Measurements from ENCODE around the gene POLK.

The POLK gene

DNA sequence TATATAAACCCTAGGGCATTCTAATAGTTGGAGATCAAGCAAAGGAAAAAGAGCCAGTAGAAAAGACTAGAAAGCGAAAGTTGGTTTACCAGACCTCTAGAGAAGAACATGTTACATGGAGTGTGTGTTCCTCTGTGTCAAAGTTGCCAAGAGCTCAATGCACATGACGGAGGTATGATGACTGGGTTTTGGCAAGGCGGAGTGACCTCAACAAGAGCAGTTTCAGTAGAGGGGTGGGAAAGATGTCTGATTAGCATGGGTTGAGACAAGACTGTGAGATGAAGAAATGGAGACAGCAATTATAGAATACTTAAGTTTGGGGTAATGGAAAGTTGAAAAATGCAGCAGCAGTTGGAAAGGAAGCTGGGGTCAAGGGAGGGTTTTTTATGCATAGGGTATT, 101.2 kb downstream of the POLK start:
- TF ChIP-seq EZH2 (optimal IDR thresholded peaks at IDR 0.05; ENCODE audit: low read depth, low read length) (no peak), EZH2phosphoT487 (IDR thresholded peaks at IDR 0.05; ENCODE audit: low read length) (no peak)
- TF ChIP-seq, protein P1, sequence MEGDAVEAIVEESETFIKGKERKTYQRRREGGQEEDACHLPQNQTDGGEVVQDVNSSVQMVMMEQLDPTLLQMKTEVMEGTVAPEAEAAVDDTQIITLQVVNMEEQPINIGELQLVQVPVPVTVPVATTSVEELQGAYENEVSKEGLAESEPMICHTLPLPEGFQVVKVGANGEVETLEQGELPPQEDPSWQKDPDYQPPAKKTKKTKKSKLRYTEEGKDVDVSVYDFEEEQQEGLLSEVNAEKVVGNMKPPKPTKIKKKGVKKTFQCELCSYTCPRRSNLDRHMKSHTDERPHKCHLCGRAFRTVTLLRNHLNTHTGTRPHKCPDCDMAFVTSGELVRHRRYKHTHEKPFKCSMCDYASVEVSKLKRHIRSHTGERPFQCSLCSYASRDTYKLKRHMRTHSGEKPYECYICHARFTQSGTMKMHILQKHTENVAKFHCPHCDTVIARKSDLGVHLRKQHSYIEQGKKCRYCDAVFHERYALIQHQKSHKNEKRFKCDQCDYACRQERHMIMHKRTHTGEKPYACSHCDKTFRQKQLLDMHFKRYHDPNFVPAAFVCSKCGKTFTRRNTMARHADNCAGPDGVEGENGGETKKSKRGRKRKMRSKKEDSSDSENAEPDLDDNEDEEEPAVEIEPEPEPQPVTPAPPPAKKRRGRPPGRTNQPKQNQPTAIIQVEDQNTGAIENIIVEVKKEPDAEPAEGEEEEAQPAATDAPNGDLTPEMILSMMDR (IDR thresholded peaks at IDR 0.05; ENCODE audit: low read length), result no peak
- Histone ChIP-seq H3F3A (ENCODE audit: insufficient read depth, low read length) (no peaks in the 10 kb centered on the region), H3K27ac (ENCODE audit: low read length) (no peak overlapping the region), H3K36me3 (replicated peaks; ENCODE audit: insufficient read depth, low read length) (no peaks in the 10 kb centered on the region), H2AFZ (ENCODE audit: low read length) (no peak overlapping the region), H3K79me2 (ENCODE audit: low read length) (no peaks in the 10 kb centered on the region), H3K27me3 (replicated peaks; ENCODE audit: insufficient read depth, low read length) (no peaks in the 10 kb centered on the region), H3K4me3 (ENCODE audit: low read length) (no peak overlapping the region), H3K9me2 (replicated peaks; ENCODE audit: insufficient read depth, low read length) (no peaks in the 10 kb centered on the region), H3K4me2 (ENCODE audit: low read depth, low read length) (no peak overlapping the region), H3K9me3 (replicated peaks; ENCODE audit: insufficient read depth, low read length) (no peaks in the 10 kb centered on the region), H4K20me1 (ENCODE audit: insufficient read depth, low read length) (no peaks in the 10 kb centered on the region), H3K9ac (ENCODE audit: low read length) (no peak overlapping the region), H3K4me1 (ENCODE audit: low read length) (no peaks in the 10 kb centered on the region)
- DNase-seq, result no peak

DNA sequence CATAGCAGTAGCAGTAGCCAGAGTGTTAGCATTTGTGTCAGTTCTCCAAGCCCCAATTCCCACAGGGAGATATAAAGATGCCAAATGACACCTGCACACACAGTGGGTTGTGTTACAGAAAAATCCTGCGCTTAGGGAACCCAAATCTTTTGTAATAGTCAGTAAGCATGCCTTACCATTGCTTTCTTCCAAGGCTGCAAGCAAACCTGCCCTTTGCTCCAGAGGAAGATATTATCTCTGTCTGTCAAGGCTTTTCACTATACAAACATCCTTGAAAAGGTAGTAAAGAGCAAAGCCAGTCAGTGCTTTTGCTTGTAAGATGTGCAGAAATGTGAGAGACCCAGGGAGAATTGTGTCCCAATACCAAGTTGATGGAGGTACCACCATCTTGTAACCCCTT, 102.5 kb downstream of the POLK start:
- DNase-seq, result no peak
- H3K27ac ChIP-seq (ENCODE audit: low read length), result no peak overlapping the region
- H2AFZ ChIP-seq (ENCODE audit: low read length), result no peak overlapping the region
- no peak overlapping the region for H3K4me2 ChIP-seq (ENCODE audit: low read depth, low read length)
- no peak overlapping the region for H3K4me3 ChIP-seq (ENCODE audit: low read length)
- H3K79me2 ChIP-seq (ENCODE audit: low read length), result no peaks in the 10 kb centered on the region
- no peaks in the 10 kb centered on the region for H4K20me1 ChIP-seq (ENCODE audit: insufficient read depth, low read length)
- no peak overlapping the region for H3K9ac ChIP-seq (ENCODE audit: low read length)
- no peaks in the 10 kb centered on the region for H3K36me3 ChIP-seq (replicated peaks; ENCODE audit: insufficient read depth, low read length)
- no peaks in the 10 kb centered on the region for H3K9me2 ChIP-seq (replicated peaks; ENCODE audit: insufficient read depth, low read length)
- TF ChIP-seq EZH2 (optimal IDR thresholded peaks at IDR 0.05; ENCODE audit: low read depth, low read length) (no peak), EZH2phosphoT487 (IDR thresholded peaks at IDR 0.05; ENCODE audit: low read length) (no peak)
- TF ChIP-seq, protein P1 (IDR thresholded peaks at IDR 0.05; ENCODE audit: low read length), result no peak
- no peaks in the 10 kb centered on the region for H3K4me1 ChIP-seq (ENCODE audit: low read length)
- H3K27me3 ChIP-seq (replicated peaks; ENCODE audit: insufficient read depth, low read length), result no peaks in the 10 kb centered on the region
- no peaks in the 10 kb centered on the region for H3F3A ChIP-seq (ENCODE audit: insufficient read depth, low read length)
- no peaks in the 10 kb centered on the region for H3K9me3 ChIP-seq (replicated peaks; ENCODE audit: insufficient read depth, low read length)

DNA sequence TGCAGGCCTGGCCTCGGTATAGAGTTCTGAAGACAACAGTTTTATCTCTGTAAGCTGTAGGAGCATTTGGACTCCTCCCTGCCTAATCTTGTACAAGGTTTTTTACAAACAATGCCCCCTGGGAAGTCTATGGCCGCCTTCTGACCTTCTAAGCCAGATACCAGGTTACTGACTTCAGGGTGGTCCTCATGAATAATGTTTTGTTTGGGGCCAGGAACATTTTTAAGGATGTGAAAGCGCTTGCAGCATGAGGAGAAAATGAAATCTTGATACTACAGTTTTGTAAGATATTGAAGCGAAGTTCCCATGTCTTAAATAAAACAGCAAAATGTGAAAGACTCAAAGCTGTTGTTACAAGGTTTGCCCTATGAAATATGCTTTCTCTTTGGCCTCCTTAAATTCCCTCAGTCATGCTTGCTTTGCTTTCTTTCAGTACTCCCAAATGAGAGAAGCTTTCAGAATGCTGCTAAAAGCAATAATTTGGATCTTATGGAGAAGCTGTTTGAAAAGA, 104.7 kb downstream of the POLK start:
- Histone ChIP-seq H3F3A (ENCODE audit: insufficient read depth, low read length) (no peaks in the 10 kb centered on the region), H3K4me1 (ENCODE audit: low read length) (no peaks in the 10 kb centered on the region), H3K27me3 (replicated peaks; ENCODE audit: insufficient read depth, low read length) (no peaks in the 10 kb centered on the region), H2AFZ (ENCODE audit: low read length) (no peak overlapping the region), H4K20me1 (ENCODE audit: insufficient read depth, low read length) (no peaks in the 10 kb centered on the region), H3K79me2 (ENCODE audit: low read length) (no peaks in the 10 kb centered on the region), H3K9me2 (replicated peaks; ENCODE audit: insufficient read depth, low read length) (no peaks in the 10 kb centered on the region), H3K4me2 (ENCODE audit: low read depth, low read length) (no peak overlapping the region), H3K4me3 (ENCODE audit: low read length) (no peak overlapping the region), H3K27ac (ENCODE audit: low read length) (no peak overlapping the region), H3K36me3 (replicated peaks; ENCODE audit: insufficient read depth, low read length) (no peaks in the 10 kb centered on the region), H3K9ac (ENCODE audit: low read length) (no peak overlapping the region), H3K9me3 (replicated peaks; ENCODE audit: insufficient read depth, low read length) (no peaks in the 10 kb centered on the region)
- TF ChIP-seq EZH2 (optimal IDR thresholded peaks at IDR 0.05; ENCODE audit: low read depth, low read length) (no peak), EZH2phosphoT487 (IDR thresholded peaks at IDR 0.05; ENCODE audit: low read length) (no peak)
- TF ChIP-seq, protein P1 (IDR thresholded peaks at IDR 0.05; ENCODE audit: low read length), result no peak
- no peak for DNase-seq
